Activated T-helper 1 cell treated with Interleukin-2 at 50 U/mL for 16 hours (primary cell): ENCODE results near the gene COLGALT1.
"Not testable (repeated sequence)": the region's sequence is repeated elsewhere in the genome, so short reads cannot be mapped to it uniquely, and the experiment has no call there.

ENCODE experiments used
- DNase-seq: peaks from one replicate; pipeline ENCODE4 v3.0.0-alpha.2; 2020; ENCODE audit warnings: low read depth

Gene COLGALT1

DNA sequence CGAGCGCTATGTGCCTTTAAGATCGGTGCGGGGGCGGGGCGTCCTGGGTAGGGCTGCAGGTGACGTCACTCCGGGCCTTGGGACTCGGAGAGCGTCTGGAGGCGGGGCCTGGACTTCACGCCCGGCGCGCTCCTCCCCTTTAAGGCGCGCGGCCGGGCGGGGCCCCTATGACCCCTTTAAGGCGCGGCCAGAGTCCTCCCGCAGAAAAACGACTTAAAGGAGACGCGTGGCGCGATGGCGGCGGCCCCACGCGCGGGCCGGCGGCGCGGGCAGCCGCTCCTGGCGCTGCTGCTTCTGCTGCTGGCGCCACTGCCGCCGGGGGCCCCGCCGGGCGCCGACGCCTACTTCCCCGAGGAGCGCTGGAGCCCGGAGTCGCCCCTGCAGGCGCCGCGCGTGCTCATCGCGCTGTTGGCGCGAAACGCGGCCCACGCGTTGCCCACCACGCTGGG is at the start of gene COLGALT1:
TSS of gene COLGALT1 (plus strand) at position 170 of the 449 bp plus-strand sequence. CDS start at position 235, 65 bp downstream.
- DNase-seq, result peak; percentile 94

DNA sequence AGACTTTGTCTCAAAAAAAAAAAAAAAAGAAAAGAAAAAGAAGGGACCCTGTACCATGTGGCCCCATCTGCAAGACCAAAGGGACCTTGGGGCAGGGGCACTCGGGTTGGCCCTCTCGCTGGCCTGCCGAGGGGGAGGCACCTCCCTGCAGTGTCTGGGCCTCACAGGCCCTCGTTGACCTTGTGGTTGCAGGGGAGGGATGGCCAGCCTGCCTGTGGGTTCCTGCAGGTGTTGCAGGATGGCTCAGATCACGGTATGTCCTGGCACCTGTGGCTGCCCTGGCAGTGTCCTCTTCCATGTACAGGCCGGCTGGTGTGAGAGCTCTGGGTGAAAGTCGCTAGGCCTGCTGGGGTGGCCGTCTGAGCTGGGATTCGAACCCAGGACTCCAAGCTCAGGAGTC is 48.7 kb upstream of the COLGALT1 start:
- no peak for DNase-seq

DNA sequence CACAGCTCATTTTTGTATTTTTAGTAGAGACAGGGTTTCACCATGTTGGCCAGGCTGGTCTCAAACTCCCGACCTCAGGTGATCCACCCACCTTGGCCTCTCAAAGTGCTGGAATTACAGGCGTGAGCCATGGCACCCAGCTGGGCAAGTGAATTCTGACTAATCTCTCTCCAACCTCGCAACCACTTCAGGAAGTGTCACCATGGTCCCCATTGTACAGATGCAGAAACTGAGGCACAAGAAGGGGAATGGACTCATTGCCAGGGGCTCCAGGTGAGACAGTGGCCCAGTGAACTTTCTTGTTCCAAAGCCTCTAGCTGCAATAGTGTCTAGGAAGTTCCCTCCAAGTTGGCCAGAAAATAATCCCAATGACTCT is 46.9 kb upstream of the COLGALT1 start:
- DNase-seq, result not testable (repeated sequence)

DNA sequence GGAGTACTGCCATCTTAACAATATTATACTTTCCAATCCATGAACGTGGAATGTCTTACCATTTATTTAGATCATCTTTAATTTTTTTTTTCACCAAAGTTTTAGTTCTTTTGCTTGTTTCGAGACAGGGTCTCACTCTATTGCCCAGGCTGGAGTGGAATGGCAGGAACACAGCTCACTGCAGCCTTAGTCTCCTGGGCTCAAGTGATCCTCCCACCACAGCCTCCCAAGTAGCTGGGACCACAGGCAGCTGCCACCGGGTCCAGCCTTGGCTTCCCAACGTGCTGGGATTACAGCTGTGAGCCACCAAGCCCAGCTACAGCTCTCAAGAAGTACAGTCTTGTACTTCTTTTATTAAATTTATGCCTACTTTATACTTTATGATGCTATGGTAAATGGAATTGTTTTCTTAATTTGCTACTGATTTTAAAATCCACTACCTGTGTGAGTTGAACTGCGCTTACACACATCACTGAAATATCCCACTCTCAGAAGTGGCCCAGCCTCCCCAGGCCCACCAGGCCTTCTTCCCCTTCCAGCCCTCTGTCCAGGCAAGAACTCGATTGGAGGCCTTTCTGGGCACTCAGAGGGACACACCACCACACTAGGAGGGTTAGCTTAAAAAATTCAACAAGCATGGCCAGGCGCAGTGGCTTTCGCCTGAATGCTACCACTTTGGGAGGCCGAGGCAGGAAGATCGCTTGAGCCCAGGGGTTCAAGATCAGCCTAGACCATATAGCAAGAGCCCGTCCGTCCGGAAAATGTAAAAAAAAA is 45.0 kb upstream of the COLGALT1 start:
- DNase-seq, result no peak

DNA sequence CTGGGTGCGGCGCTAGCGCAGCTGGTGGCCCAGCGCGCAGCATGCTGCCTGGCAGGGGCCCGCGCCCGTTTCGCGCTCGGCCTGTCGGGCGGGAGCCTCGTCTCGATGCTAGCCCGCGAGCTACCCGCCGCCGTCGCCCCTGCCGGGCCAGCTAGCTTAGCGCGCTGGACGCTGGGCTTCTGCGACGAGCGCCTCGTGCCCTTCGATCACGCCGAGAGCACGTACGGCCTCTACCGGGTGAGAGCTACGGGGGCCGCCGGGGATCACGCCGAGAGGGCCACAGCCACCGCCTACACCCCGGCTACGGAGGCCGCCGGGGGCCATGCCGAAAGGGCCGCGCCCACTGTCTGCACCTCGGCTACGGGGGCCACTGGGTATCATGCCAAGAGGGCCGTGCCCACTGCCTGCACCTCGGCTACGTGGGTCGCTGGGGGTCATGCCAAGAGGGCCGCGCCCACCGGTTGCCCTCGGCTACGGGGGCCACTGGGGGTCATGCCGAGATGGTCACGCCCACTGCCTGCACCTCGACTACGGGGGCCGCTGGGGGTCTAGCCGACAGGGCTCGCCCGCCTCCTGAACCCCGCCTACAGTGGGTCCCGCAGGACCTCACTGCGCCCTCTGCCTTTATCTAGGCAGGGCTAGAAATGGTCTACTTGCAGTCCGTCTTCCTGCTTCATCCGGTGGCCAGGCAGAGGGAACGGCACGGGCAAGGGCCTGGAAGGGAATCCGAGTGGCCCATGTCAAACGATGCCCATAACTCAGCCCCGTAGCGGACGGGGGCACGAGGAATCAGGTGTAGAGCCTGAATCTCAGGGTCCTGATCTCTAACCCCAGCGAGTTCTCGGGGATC is 43.5 kb upstream of the COLGALT1 start:
- DNase-seq, result peak; percentile 64

DNA sequence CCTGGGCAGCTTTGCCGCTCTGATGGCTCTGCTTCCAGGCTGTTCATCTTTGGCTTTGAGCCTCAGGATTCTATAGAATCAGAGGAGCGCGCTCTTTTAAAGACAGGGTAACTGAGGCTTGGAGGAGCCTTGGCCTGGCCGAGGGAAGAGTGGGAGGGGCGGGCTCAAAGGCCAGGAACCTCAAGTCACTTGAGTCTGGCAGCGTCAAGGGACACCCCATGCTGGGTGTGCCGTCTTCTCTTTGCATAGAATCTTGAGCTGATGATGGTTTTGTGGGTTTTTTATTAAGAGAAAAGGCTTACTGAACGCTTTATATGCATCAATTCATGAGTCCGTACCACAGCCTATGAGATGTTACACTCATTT is 42.9 kb upstream of the COLGALT1 start:
- DNase-seq, result no peak

DNA sequence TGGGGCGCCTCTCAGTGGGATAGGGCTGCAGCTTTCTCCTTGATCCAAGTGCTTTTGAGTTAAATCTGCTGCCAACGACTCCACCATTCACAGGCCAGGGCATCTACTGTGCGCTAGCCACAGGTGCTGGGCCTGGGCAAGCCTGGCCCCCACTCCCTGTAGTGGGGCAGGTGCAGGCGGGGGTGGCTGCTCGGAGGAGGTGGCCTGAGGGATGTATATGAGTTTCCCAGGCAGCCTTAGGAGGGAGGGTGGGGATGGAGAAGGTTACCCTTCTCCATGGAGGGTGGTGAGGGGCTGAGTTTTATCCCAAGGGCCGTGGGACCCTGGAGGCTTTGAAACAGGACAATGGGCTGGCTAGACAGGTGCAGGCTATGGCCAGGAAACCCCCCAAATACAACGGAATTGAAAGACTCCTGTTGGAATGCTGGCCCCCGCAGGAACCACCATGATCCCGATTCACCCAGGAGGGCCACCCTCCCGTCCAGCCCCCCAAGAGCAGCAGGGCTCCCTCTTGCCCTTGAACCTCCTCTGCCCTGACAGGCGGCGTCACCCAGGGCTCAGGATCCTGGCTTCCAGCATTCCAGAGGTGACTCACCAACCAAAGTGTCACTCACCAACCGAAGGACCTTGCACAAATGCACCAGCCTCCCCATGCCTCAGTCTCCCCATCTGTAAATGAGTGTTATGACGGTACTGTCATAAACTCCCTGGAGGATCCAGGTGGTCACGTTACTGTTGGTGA is 39.9 kb upstream of the COLGALT1 start:
- no peak for DNase-seq

DNA sequence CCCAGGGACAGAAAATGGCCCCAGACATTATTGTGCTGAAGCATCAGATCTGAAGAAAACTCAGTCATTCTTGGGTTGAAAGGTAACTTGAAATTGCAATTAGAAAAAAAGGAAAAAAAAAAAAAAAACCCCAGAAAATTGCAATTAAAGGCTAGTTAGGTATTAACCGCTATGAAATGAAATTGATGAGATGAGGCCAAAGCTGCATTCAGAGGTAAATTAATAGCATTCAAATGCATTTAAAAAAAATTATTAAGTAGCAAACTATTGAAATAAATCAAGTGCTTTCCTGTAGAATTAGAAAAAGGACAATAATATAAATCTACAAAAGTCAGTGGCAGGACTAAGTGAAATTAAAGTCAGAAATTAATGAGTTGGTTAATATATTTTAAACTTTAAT is 37.6 kb upstream of the COLGALT1 start:
- no peak for DNase-seq

DNA sequence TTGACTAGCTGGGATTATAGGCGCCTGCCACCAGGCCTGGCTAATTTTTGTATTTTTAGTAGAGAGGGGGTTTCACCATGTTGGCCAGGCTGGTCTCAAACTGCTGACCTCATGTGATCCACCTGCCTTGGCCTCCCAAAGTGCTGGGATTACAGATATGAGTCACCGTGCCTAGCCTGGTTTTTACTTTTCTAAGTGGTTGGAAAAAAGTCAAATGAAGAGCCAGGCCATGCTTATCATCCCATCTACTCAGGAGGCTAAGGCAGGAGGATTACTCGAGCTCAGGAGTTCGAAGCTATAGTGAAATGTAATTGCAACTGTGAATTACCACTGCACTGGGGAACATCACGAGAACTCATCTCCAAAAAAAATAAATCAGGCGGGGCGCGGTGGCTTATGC is 36.8 kb upstream of the COLGALT1 start:
- DNase-seq, result not testable (repeated sequence)

DNA sequence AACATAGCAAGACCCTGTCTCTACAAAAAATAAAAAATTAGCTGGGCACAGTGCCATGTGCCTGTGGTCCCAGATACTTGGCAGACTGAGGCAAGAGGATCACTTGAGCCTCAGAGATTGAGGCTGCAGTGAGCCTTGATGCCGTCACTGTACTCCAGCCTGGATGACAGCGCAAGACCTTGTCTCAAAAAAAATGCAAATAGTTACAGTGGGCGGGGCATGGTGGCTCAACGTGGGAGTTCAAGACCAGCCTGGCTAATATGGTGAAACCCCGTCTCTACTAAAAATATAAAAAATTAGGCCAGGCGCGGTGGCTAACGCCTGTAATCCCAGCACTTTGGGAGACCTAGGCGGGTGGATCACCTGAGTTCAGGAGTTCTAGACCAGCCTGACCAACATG is 35.5 kb upstream of the COLGALT1 start:
- DNase-seq, result no peak

DNA sequence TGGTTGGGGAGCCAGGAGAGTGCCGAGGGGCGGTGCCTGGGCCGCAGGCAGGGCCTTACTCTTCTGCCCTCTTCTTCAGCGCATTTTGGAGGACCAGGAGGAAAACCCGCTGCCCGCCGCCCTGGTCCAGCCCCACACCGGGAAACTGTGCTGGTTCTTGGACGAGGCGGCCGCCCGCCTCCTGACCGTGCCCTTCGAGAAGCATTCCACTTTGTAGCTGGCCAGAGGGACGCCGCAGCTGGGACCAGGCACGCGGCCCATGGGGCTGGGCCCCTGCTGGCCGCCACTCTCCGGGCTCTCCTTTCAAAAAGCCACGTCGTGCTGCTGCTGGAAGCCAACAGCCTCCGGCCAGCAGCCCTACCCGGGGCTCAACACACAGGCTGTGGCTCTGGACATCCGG is 34.6 kb upstream of the COLGALT1 start:
- no peak for DNase-seq

DNA sequence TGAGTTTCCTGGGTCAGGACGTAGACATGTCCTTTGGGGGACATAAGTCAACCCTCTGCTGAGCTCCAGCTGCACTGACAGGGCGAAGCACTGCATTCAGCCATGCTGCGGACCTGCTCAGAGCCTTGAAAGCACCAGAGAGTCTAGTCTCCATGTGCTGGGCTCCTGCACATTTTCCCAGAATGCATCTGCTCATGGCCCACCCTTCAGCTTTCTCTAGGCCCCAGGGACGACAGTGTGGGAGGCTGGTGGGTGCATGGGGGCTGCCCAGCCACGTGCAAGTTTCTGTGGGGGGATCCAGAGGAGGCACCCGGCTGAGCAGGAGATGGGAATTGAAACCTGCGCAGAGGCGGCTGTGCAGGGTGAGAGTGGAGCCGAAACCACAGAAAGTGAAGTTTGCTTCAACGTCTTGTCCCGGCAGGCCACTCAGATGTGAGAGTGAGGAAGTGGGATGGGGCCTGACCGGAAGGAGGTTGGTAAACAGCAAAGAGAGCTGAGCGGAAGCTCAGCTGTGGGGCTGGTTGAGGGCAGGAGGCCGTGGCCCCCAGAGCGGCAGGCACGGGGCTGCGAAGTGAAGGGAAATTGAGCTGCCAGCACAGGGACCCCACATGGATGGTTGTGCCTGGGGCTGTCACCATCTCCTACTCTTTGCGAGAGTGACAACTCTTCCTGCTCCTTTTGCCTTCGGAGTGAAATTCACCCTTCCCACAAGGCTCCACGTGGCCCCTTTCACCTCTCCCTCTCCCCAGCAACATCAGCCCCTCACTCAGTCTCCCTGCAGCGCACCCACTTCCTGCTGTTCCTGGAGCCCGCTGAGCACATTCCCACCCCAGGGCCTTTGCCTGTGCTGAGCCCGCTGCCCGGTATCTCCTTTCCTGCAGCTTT is 32.2 kb upstream of the COLGALT1 start:
- peak; percentile 25 for DNase-seq

DNA sequence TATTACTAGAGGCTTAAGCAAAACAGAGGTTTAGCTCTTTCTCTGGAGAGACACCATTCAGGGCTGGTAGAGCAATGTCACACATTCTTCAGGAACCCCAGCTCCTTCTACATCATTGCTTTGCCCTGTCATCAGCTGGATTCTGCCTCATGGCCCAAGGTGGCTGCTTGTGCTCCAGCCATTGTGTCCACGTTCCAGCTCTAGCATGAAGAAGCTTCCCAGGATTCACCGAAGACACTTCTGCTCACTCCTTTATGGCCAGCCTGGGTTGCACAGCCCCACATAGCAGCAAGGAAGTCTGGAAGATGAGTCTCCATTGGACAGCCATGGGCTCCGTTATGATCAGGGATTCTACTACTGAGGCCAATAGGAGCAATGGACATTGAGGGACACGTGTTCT is 30.8 kb upstream of the COLGALT1 start:
- DNase-seq, result no peak

DNA sequence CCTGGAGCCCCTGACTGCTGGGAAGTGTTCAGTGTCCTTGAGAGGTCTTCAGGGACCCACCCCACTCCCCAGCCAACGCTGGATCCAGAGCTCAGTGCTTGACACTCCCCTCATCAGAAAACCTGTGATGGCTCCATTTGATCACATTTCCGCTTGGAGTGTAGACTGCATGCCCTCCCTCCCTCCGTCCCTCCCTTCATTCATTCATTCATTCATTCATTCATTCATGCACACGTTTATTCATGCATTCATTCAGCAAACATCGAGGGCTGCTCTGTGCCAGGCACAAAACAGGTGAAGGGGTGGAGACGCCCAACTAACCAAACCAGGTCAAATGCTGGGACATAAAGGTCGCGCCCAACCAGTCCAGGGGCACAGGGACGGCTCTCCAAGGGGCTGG is 30.3 kb upstream of the COLGALT1 start:
- no peak for DNase-seq

DNA sequence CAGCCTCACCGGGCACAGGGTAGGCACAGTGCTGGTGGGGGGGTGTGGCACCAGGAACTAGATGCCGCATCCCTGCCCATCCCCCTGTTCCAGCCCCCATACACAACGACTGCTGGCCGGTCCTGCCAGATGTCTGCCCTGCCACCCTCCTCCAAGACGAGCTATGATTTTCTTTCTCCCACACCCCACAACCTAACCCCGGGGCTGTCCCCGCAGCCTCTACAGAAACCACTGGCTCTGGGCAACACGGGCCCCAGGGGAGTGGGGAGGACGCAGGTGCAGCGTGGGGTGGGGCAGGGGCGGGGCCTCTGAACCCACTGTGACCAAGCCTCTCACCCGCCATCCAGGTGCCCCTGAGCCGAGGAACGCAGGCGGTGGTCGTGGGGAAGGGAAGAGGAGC is 28.5 kb upstream of the COLGALT1 start:
- no peak for DNase-seq

DNA sequence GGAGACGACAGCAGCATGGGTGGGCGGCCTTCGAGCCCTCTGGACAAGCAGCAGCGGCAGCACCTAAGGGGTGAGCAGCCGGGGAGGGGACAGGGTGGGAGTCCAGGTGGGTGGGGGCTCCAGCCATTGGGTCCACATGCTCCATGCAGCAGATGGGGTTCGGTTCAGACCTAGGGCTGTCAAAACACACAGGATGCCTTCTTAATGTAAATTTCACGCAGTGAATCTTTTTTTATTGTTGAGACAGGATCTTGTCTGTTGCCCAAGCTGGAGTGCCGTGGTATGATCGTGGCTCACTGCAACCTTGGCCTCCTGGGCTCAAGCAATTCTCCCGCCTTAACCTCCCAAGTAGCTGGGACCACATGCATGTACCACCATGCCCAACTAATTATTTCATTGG is 28.1 kb upstream of the COLGALT1 start:
- DNase-seq, result no peak

DNA sequence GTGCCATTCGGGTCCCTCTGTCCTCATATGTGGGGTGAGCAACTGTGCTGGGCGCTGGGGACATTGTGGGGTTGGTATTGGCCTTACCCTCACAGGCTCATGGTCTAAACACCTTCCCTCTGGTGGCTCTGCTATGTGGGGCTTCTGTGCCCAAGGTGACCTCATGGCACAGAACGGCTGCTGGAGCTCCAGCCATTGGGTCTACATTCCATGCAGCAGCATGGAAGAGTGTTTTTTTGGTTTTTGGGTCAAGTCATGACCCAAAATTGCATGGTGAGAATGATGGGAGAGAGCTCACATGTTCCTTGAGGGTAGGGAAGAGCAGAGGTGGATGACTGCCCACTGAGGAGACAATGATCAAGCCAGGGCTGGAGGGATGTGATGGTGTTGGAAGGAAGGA is 26.8 kb upstream of the COLGALT1 start:
- no peak for DNase-seq

DNA sequence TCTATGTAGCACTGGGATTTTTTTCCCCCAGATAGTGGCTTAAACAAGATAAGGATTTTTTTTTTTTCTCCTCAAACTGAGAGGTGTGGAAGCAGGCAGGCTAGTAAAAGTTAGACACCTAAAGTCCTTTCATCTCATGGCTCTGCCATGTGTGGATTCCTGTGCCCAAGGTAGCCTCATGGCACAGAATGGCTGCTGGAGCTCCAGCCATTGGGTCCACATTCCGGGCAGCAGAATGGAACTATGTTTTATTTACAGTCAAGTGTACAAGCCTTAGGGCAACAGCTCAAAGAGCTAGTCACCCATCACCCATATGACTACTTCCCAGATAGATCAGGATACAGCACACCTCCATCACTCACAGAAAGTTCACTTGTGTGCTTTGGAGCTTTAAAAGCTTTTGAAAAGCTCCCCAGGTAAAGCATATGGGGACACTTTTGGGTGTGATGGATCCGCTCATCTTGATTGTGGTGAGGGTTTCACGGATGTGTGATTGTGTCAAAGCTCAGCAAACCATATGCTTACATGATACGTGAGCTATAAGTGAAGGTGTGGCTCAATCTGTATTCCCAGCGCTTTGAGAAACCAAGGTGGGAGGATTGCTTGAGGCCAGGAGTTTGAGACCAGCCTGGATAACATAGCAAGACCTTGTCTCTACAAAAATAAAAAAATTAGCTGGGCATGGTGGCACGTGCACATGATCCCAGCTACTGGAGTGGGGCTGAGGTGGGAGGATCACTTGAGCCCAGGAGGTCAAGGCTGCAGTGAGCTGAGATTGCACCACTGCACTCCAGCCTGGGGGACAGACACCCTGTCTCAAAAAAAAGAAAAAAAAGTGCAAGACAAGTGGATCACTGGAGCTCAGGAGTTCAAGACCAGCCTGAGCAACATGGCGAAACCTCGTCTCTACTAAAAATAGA is 25.9 kb upstream of the COLGALT1 start:
- DNase-seq, result no peak

DNA sequence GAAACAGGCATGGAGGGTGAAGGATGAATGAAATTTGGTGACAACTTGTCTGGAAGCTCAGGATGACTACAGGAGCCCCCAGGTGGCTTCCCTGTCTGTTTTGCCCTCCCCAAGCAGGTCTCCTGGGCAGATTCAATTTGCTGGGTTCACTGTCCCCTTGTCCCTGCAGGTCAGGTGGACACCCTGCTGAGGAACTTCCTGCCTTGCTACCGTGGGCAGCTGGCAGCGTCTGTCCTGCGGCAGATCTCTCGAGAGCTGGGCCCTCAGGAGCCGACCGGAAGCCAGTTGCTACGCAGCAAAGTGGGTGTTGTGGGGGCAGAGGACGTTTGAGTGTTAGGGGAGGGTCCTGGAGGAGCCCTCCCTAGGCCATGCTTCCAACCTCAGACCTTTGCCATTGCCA is 24.9 kb upstream of the COLGALT1 start:
- DNase-seq, result no peak

DNA sequence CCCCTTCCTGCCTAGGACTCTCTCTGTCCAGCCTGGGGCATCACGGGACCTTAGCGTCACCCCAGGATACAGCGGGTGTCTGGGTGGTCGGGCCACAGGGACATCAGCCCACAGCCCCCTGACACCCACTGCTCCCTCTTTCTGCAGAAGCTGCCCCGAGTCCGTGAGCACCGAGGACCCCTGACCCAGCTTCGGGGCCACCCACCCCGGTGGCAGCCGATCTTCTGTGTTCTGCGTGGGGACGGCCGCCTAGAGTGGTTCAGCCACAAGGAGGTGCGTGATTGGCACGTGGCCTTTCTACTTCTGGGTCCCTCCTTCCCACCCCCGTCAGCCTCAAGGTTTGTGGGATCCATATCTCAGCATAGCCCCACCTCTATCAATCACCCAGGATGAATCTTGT is 23.3 kb upstream of the COLGALT1 start:
- no peak for DNase-seq

DNA sequence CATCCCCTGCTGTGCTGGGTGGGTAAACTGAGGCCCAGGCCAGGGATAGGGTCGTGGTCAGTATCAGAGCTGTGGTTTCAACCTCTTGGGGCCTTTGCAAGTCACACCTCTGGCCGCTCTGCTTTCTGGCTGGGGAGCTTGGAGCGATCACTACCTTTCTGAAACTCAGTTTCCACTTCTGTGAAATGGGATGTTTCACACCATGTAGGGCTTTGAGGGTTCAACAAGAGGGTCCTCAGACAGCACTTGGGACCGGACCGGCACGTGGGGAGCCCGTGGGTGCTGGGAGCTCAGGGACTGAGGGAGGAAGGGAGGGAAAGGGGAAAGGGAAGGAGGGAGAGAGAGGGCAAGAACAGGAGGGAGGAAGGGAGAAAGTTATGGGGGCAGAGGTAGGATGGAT is 22.9 kb upstream of the COLGALT1 start:
- DNase-seq, result no peak
